DND-41 (cell line): ENCODE measurements around the gene DCAF15.
"Not testable (repeated sequence)": the region's sequence is repeated elsewhere in the genome, so short reads cannot be mapped to it uniquely, and the experiment has no call there.

Experiments used
- ATAC-seq: fragments of 200-7000 bp; cut with Tn5 transposase; 3 replicates; pipeline ENCODE4 v1.9.1; 2021; ENCODE audit warnings: low read depth; ENCODE audit not compliant: insufficient read depth
- DNase-seq: peaks from one replicate; pipeline ENCODE4 v3.0.0-alpha.2; 2020
- H2AFZ ChIP-seq: 2 replicates; pipeline ENCODE4 v1.6.0; 2012; ENCODE audit warnings: low read depth, low read length
- H3K27ac ChIP-seq: 2 replicates; pipeline ENCODE4 v1.5.1; 2012; ENCODE audit warnings: low read length, inconsistent platforms
- H3K27me3 ChIP-seq: fragments of 200-600 bp; sonication (generic); 2 replicates; pipeline ENCODE4 v1.6.0; 2012; ENCODE audit warnings: low read length, mild to moderate bottlenecking, inconsistent platforms; ENCODE audit not compliant: insufficient read depth, poor library complexity
- H3K36me3 ChIP-seq: 2 replicates; pipeline ENCODE4 v1.5.1; 2012; ENCODE audit warnings: low read length, inconsistent platforms; ENCODE audit not compliant: insufficient read depth
- H3K4me1 ChIP-seq: 2 replicates; pipeline ENCODE4 v1.5.1; 2012; ENCODE audit warnings: mild to moderate bottlenecking, low read length; ENCODE audit not compliant: insufficient read depth
- H3K4me2 ChIP-seq: 2 replicates; pipeline ENCODE4 v1.6.0; 2012; ENCODE audit warnings: mild to moderate bottlenecking, moderate library complexity, low read length, inconsistent platforms; ENCODE audit not compliant: insufficient read depth
- H3K4me3 ChIP-seq, 2 experiments: fragments of 200-600 bp in 1 of 2; shearing (Covaris generic) in 1 of 2; 2 replicates each; pipeline ENCODE4 v1.5.1; 2012 to 2016; ENCODE audit warnings: inconsistent platforms in 2 of 2, low read length in 2 of 2, mild to moderate bottlenecking in 2 of 2, low read depth in 1 of 2, moderate library complexity in 1 of 2
- H3K79me2 ChIP-seq: 2 replicates; pipeline ENCODE4 v1.6.0; 2012; ENCODE audit warnings: low read length, inconsistent platforms; ENCODE audit not compliant: insufficient read depth
- H3K9ac ChIP-seq: 2 replicates; pipeline ENCODE4 v1.6.0; 2012; ENCODE audit warnings: low read depth, mild to moderate bottlenecking, inconsistent platforms, low read length, moderate library complexity
- H3K9me3 ChIP-seq: 2 replicates; pipeline ENCODE4 v1.5.1; 2012; ENCODE audit warnings: low read length, moderate library complexity, mild to moderate bottlenecking, inconsistent platforms; ENCODE audit not compliant: insufficient read depth, severe bottlenecking
- H4K20me1 ChIP-seq: 2 replicates; pipeline ENCODE4 v1.6.0; 2012; ENCODE audit warnings: low read length; ENCODE audit not compliant: insufficient read depth
- CTCF ChIP-seq: IDR thresholded peaks from 2 replicates; pipeline ENCODE4 v1.5.1; 2012; ENCODE audit warnings: borderline replicate concordance, low read length, moderate library complexity, mild to moderate bottlenecking; ENCODE audit not compliant: poor library complexity, severe bottlenecking; ENCODE audit errors: extremely low read depth
- EZH2 ChIP-seq: IDR thresholded peaks from 3 replicates; pipeline ENCODE4 v1.6.1; 2012; ENCODE audit warnings: borderline replicate concordance, low read depth, mild to moderate bottlenecking, moderate library complexity, low read length, inconsistent platforms; ENCODE audit not compliant: severe bottlenecking

The DCAF15 gene

GRCh38 chr19:13918726-13919411 is 33.4 kb upstream of the DCAF15 start:
- H3K9ac ChIP-seq = no peak overlapping the region
- H3K79me2 ChIP-seq = no peaks in the 10 kb centered on the region
- H3K4me2 ChIP-seq = no peak overlapping the region
- no peak overlapping the region for H3K4me3 ChIP-seq
- DNase-seq (no peak), ATAC-seq (no peak)
- H3K27me3 ChIP-seq = no peaks in the 10 kb centered on the region
- H3K27ac ChIP-seq = no peak overlapping the region
- peaks cover 4% of the 10 kb centered on the region for H3K9me3 ChIP-seq
- no peaks in the 10 kb centered on the region for H4K20me1 ChIP-seq
- TF ChIP-seq EZH2 (no peak), CTCF (no peak)
- peaks cover 76% of the 10 kb centered on the region for H3K36me3 ChIP-seq
- no peak overlapping the region for H2AFZ ChIP-seq
- H3K4me1 ChIP-seq = no peaks in the 10 kb centered on the region

GRCh38 chr19:13920524-13920923 is 31.8 kb upstream of the DCAF15 start:
- H3K27me3 ChIP-seq = no peaks in the 10 kb centered on the region
- H3K79me2 ChIP-seq = no peaks in the 10 kb centered on the region
- H3K9me3 ChIP-seq = peaks cover 4% of the 10 kb centered on the region
- H4K20me1 ChIP-seq = no peaks in the 10 kb centered on the region
- no peak overlapping the region for H3K9ac ChIP-seq
- H3K27ac ChIP-seq = no peak overlapping the region
- no peak overlapping the region for H2AFZ ChIP-seq
- no peak overlapping the region for H3K4me2 ChIP-seq
- ATAC-seq (no peak), DNase-seq (no peak)
- H3K4me3 ChIP-seq = no peak overlapping the region
- H3K4me1 ChIP-seq = no peaks in the 10 kb centered on the region
- TF ChIP-seq EZH2 (no peak), CTCF (no peak)
- H3K36me3 ChIP-seq = peaks cover 73% of the 10 kb centered on the region

DNA sequence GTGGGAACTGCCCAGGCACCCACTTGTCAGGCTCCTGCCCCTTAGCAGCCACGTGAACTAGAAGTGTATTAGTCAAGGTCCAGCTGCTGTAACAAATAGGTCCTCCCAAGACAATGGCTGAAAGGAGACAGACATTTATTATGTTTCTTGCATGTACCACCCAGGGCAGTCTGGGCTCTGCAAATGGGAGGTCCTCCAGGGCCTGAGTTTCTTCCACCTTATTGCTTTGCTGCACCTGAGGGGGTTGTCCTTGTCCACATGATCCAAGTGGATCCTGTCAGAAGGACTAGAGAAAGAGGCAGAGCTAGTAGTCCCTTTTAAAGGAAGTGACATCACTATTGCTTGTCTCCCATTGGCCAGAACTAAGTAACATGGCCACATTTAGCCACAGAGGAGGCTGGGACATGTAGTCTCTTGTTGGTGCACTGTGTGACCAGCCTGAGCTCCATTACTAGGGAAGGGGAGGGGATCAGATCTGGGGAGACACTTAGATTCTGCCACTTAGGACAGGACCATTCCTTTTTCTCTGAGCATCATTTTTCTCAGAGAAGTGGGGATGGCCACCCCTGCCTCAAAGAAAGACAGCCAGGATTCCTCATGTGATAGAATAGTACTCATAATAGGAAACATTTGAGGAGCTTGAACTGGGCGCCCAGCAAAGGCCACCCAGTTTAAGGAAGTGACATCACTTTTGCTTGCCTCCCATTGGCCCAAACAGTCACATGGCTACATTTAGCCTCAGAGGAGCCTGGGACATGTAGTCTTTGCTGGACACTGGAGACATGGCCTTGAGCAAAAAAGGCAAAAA is 31.2 kb upstream of the DCAF15 start:
- ATAC-seq = peak; percentile 88
- no peaks in the 10 kb centered on the region for H3K4me1 ChIP-seq
- peak; percentile 47 for DNase-seq
- H3K9me3 ChIP-seq = peaks cover 4% of the 10 kb centered on the region
- H3K36me3 ChIP-seq = peaks cover 69% of the 10 kb centered on the region
- H3K27me3 ChIP-seq = no peaks in the 10 kb centered on the region
- TF ChIP-seq EZH2 = no peak
- TF ChIP-seq CTCF = no peak
- H3K9ac ChIP-seq = no peak overlapping the region
- H3K4me2 ChIP-seq = no peak overlapping the region
- no peaks in the 10 kb centered on the region for H4K20me1 ChIP-seq
- 0 out of 2 replicates have a peak overlapping the region, but pooled peaks have one; percentile 12 for H3K27ac ChIP-seq
- 0 out of 2 replicates have a peak overlapping the region, but pooled peaks have one; percentile 46 for H2AFZ ChIP-seq
- no peak overlapping the region for H3K4me3 ChIP-seq
- H3K79me2 ChIP-seq = no peaks in the 10 kb centered on the region

DNA sequence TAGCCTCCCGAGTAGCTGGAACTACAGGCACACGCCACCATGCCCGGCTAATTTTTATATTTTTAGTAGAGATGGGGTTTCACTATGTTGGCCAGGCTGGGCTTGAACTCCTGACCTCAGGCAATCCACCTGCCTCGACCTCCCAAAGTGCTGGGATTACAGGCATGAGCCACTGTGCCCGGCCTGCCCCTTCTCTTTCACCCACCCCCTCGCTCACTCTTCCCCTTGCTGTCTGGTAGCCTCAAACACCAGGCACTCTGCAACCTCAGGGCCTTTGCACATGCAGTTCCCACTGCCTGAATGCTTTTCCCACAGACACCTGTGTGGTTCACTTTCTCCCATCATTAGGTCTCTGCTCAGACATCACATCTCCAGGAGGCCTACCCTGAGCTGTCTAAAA is 30.2 kb upstream of the DCAF15 start:
- not testable (repeated sequence) for DNase-seq, H3K27me3 ChIP-seq, H3K4me3 ChIP-seq, H2AFZ ChIP-seq, H3K79me2 ChIP-seq, H3K27ac ChIP-seq, H3K4me1 ChIP-seq, H4K20me1 ChIP-seq, H3K4me2 ChIP-seq, ATAC-seq, H3K9ac ChIP-seq, H3K9me3 ChIP-seq
- peaks cover 78% of the 10 kb centered on the region for H3K36me3 ChIP-seq
